ENCODE results near the gene TFAP2D.

The TFAP2D gene

GRCh38 chr6:50742161-50742560 lies 28.8 kb downstream of the TFAP2D start:
- TF ChIP-seq POLR2AphosphoS5 (IDR thresholded peaks at IDR 0.05; ENCODE audit: low read depth, low read length) (no peak), REST (IDR thresholded peaks at IDR 0.05; ENCODE audit: insufficient read depth in 1 of 2, low read depth in 2 of 2, low read length in 2 of 2) (no peak), SIN3A (IDR thresholded peaks at IDR 0.05; ENCODE audit: borderline replicate concordance, insufficient read depth, low read length) (no peak), FOXP2 (optimal IDR thresholded peaks at IDR 0.05; ENCODE audit: borderline replicate concordance, extremely low read depth, extremely low read length, insufficient read depth) (no peak), TAF1 (IDR thresholded peaks at IDR 0.05; ENCODE audit: borderline replicate concordance, insufficient read depth, low read length) (no peak)

- TF ChIP-seq SIN3A (IDR thresholded peaks at IDR 0.05; ENCODE audit: borderline replicate concordance, insufficient read depth, low read length) (no peak), REST (IDR thresholded peaks at IDR 0.05; ENCODE audit: insufficient read depth in 1 of 2, low read depth in 2 of 2, low read length in 2 of 2) (no peak), POLR2AphosphoS5 (IDR thresholded peaks at IDR 0.05; ENCODE audit: low read depth, low read length) (no peak), FOXP2 (optimal IDR thresholded peaks at IDR 0.05; ENCODE audit: borderline replicate concordance, extremely low read depth, extremely low read length, insufficient read depth) (no peak), TAF1 (IDR thresholded peaks at IDR 0.05; ENCODE audit: borderline replicate concordance, insufficient read depth, low read length) (no peak)
Observed at GRCh38 chr6:50744976-50745375, 31.6 kb downstream of the TFAP2D start.

DNA sequence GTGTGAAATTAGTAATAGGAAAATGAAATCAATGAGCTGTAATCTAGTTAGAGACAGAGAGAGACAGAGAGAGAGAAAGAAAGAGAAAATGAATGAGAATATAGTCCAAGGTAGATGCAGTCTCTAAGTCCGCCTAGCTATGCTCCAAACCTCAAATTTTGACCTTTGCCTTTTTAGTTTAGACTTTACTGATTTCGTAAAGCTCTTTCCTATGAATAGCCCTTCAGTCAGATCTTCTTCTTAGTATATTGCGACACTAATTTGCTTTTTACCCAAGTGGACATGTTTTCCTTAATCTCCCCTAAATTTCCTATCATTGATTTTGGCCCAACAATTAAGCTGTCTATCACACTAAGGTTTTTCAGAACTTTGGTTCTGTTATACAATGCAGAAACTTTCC lies 49.5 kb downstream of the TFAP2D start:
- TF ChIP-seq POLR2AphosphoS5 (IDR thresholded peaks at IDR 0.05; ENCODE audit: low read depth, low read length) (no peak), SIN3A (IDR thresholded peaks at IDR 0.05; ENCODE audit: borderline replicate concordance, insufficient read depth, low read length) (no peak), REST (IDR thresholded peaks at IDR 0.05; ENCODE audit: insufficient read depth in 1 of 2, low read depth in 2 of 2, low read length in 2 of 2) (no peak), FOXP2 (optimal IDR thresholded peaks at IDR 0.05; ENCODE audit: borderline replicate concordance, extremely low read depth, extremely low read length, insufficient read depth) (no peak), TAF1 (IDR thresholded peaks at IDR 0.05; ENCODE audit: borderline replicate concordance, insufficient read depth, low read length) (no peak)

DNA sequence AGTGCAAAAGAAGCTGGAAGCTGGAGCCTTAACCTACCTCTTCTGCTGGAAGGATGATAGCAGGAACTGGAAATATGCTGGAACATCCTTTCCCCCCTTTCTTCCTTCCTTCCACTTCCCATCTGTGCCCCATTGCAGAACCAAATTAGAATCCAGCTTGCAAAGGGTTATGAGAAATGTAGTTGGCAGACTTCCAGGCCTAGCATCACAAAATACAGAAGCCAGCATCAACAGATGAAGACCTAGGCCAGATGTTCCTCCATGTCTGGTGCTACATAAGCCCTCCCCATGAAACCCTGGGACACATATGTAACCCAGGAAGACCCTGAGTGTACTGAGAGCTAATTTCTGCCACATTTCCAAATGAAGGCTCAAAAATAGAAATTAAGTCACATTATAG lies 65.4 kb downstream of the TFAP2D start:
- TF ChIP-seq SIN3A (IDR thresholded peaks at IDR 0.05; ENCODE audit: borderline replicate concordance, insufficient read depth, low read length) (no peak), TAF1 (IDR thresholded peaks at IDR 0.05; ENCODE audit: borderline replicate concordance, insufficient read depth, low read length) (no peak), POLR2AphosphoS5 (IDR thresholded peaks at IDR 0.05; ENCODE audit: low read depth, low read length) (no peak), REST (IDR thresholded peaks at IDR 0.05; ENCODE audit: insufficient read depth in 1 of 2, low read depth in 2 of 2, low read length in 2 of 2) (no peak), FOXP2 (optimal IDR thresholded peaks at IDR 0.05; ENCODE audit: borderline replicate concordance, extremely low read depth, extremely low read length, insufficient read depth) (no peak)

- TF ChIP-seq REST (IDR thresholded peaks at IDR 0.05; ENCODE audit: insufficient read depth in 1 of 2, low read depth in 2 of 2, low read length in 2 of 2) (no peak), POLR2AphosphoS5 (IDR thresholded peaks at IDR 0.05; ENCODE audit: low read depth, low read length) (no peak), FOXP2 (optimal IDR thresholded peaks at IDR 0.05; ENCODE audit: borderline replicate concordance, extremely low read depth, extremely low read length, insufficient read depth) (no peak), TAF1 (IDR thresholded peaks at IDR 0.05; ENCODE audit: borderline replicate concordance, insufficient read depth, low read length) (no peak), SIN3A (IDR thresholded peaks at IDR 0.05; ENCODE audit: borderline replicate concordance, insufficient read depth, low read length) (no peak)
Observed at GRCh38 chr6:50780382-50780781, 67.1 kb downstream of the TFAP2D start.
